SK-N-SH (cell line): Measurements from ENCODE around the gene CLTCL1. TPM values are rescaled to one million over a fixed set of nuclear protein-coding genes. Genes with fewer than 3 reads are reported as not detected.
"Not testable (repeated sequence)": the region's sequence is repeated elsewhere in the genome, so short reads cannot be mapped to it uniquely, and the experiment has no call there.

Source experiments
- CTCF ChIA-PET: fragments of 300-600, 350-600 bp; formaldehyde crosslinking; extraction: SDS; loops from one replicate; lab custom pipeline; 2021; lab: Yijun Ruan, JAX
- POLR2A ChIA-PET: fragments of 350-600 bp; sonication (Branson Sonifier 250); formaldehyde crosslinking; extraction: SDS; loops from one replicate; lab custom pipeline; 2020; ENCODE audit warnings: antibody characterized with exemption, inconsistent platforms; lab: Yijun Ruan, JAX
- DNase-seq: peaks from one replicate; pipeline ENCODE4 v3.0.0; 2012
- H2AFZ ChIP-seq: fragments of 200-600 bp; sonication (generic); 2 replicates; pipeline ENCODE4 v1.8.1; 2016; ENCODE audit warnings: antibody characterized with exemption, mild to moderate bottlenecking, low read depth
- H3F3A ChIP-seq: fragments of 200-600 bp; sonication (generic); replicated peaks from 2 replicates; pipeline ENCODE3; 2016; ENCODE audit warnings: antibody characterized with exemption, mild to moderate bottlenecking; ENCODE audit not compliant: insufficient read depth
- H3K27ac ChIP-seq, 2 experiments: fragments of 200-500 bp in 1 of 2; fragments of 200-600 bp in 1 of 2; sonication (Bioruptor generic) in 1 of 2; sonication (generic), shearing (Covaris generic) in 1 of 2; 2 replicates each; pipeline versions ENCODE4 v1.5.1 to v1.6.1; 2014 to 2016; ENCODE audit warnings: low read depth in 2 of 2, inconsistent platforms in 1 of 2, low read length in 1 of 2, mild to moderate bottlenecking in 1 of 2, mixed read lengths in 1 of 2
- H3K27me3 ChIP-seq: fragments of 200-600 bp; sonication (generic), shearing (Covaris generic); 2 replicates; pipeline ENCODE4 v1.6.1; 2016; ENCODE audit warnings: mixed run types; ENCODE audit not compliant: insufficient read depth
- H3K36me3 ChIP-seq, 2 experiments: fragments of 200-500 bp in 1 of 2; fragments of 200-600 bp in 1 of 2; sonication (Bioruptor generic) in 1 of 2; sonication (generic) in 1 of 2; replicated peaks in 1 of 2; 2 replicates each; pipeline versions ENCODE3 to v1.5.1; 2014 to 2016; ENCODE audit warnings: low read length in 1 of 2, mild to moderate bottlenecking in 1 of 2; ENCODE audit not compliant: insufficient read depth in 2 of 2, control insufficient read depth in 1 of 2
- H3K4me1 ChIP-seq, 2 experiments: fragments of 200-500 bp in 1 of 2; fragments of 200-600 bp in 1 of 2; sonication (Bioruptor generic) in 1 of 2; sonication (generic), shearing (Covaris generic) in 1 of 2; 2 replicates each; pipeline versions ENCODE4 v1.5.1 to v1.6.1; 2014 to 2016; ENCODE audit warnings: low read depth in 1 of 2, low read length in 1 of 2, mixed run types in 1 of 2; ENCODE audit not compliant: insufficient read depth in 2 of 2, control insufficient read depth in 1 of 2
- H3K4me2 ChIP-seq: fragments of 200-600 bp; sonication (generic), shearing (Covaris generic); 2 replicates; pipeline ENCODE4 v1.6.1; 2017; ENCODE audit warnings: mixed run types
- H3K4me3 ChIP-seq, 2 experiments: fragments of 200-500 bp in 1 of 2; fragments of 200-600 bp in 1 of 2; sonication (Bioruptor generic) in 1 of 2; sonication (generic), shearing (Covaris generic) in 1 of 2; 2 replicates each; pipeline versions ENCODE4 v1.5.1 to v1.8.1; 2014 to 2016; ENCODE audit warnings: low read depth in 2 of 2, inconsistent platforms in 1 of 2, low read length in 1 of 2, mild to moderate bottlenecking in 1 of 2, mixed read lengths in 1 of 2, moderate library complexity in 1 of 2
- H3K79me2 ChIP-seq: fragments of 200-600 bp; sonication (generic); 2 replicates; pipeline ENCODE4 v1.8.1; 2017; ENCODE audit warnings: mild to moderate bottlenecking; ENCODE audit not compliant: insufficient read depth
- H3K9ac ChIP-seq: fragments of 200-600 bp; sonication (generic); 2 replicates; pipeline ENCODE4 v1.6.1; 2017; ENCODE audit warnings: mixed run types
- H3K9me2 ChIP-seq: fragments of 200-600 bp; sonication (generic); 2 replicates; pipeline ENCODE4 v1.6.1; 2017; ENCODE audit warnings: mixed run types
- H3K9me3 ChIP-seq: fragments of 200-600 bp; sonication (generic); 2 replicates; pipeline ENCODE4 v1.6.1; 2017; ENCODE audit warnings: mixed run types, mild to moderate bottlenecking, moderate library complexity
- H4K20me1 ChIP-seq: fragments of 200-600 bp; sonication (generic); 2 replicates; pipeline ENCODE4 v1.6.1; 2017; ENCODE audit warnings: mild to moderate bottlenecking, mixed run types; ENCODE audit not compliant: insufficient read depth
- CHD2 ChIP-seq: fragments of 150-350 bp; IDR thresholded peaks from 2 replicates; pipeline ENCODE4 v1.6.1; 2018; ENCODE audit warnings: low read length; ENCODE audit not compliant: partially characterized antibody
- CTCF ChIP-seq: fragments of 200-600 bp; sonication (generic); IDR thresholded peaks from 2 replicates; pipeline ENCODE4 v1.6.1; 2017; ENCODE audit warnings: antibody characterized with exemption, mild to moderate bottlenecking, moderate library complexity
- ELF1 ChIP-seq: IDR thresholded peaks from 2 replicates; pipeline ENCODE4 v1.4.0; 2012
- EP300 ChIP-seq, 2 experiments: IDR thresholded peaks; 2 replicates each; pipeline versions ENCODE4 v1.4.0 to v1.6.1; 2012; ENCODE audit warnings: borderline replicate concordance in 1 of 2, low read depth in 1 of 2, low read length in 1 of 2
- EZH2phosphoT487 ChIP-seq: fragments of 200-600 bp; sonication (generic); IDR thresholded peaks from 2 replicates; pipeline ENCODE4 v1.6.1; 2017; ENCODE audit warnings: low read depth, mixed run types, mild to moderate bottlenecking, antibody characterized with exemption, moderate library complexity, borderline replicate concordance
- GATA2 ChIP-seq: sonication (generic); formaldehyde crosslinking; IDR thresholded peaks from 2 replicates; pipeline ENCODE4 v1.5.0; 2020; ENCODE audit warnings: mild to moderate bottlenecking, missing genetic modification reagents
- JUND ChIP-seq: IDR thresholded peaks from 2 replicates; pipeline ENCODE4 v1.4.0; 2012
- NFIC ChIP-seq: IDR thresholded peaks from 2 replicates; pipeline ENCODE4 v1.4.0; 2012; ENCODE audit warnings: borderline replicate concordance
- NRF1 ChIP-seq: IDR thresholded peaks from 2 replicates; pipeline ENCODE4 v1.6.1; 2012; ENCODE audit warnings: low read depth, mild to moderate bottlenecking, low read length
- RCOR1 ChIP-seq: fragments of 150-350 bp; IDR thresholded peaks from 2 replicates; pipeline ENCODE4 v1.6.1; 2017; ENCODE audit warnings: antibody characterized with exemption, low read length
- REST ChIP-seq: IDR thresholded peaks from 2 replicates; pipeline ENCODE4 v1.6.1; 2012; ENCODE audit warnings: mild to moderate bottlenecking, low read depth, low read length, moderate library complexity
- SMC3 ChIP-seq: IDR thresholded peaks from 2 replicates; pipeline ENCODE4 v1.6.1; 2012; ENCODE audit warnings: low read depth, low read length, improper control_type of control experiment
- TEAD4 ChIP-seq: IDR thresholded peaks from 2 replicates; pipeline ENCODE4 v1.4.0; 2012; ENCODE audit warnings: mild to moderate bottlenecking, borderline replicate concordance; ENCODE audit not compliant: insufficient read depth
- YY1 ChIP-seq: IDR thresholded peaks from 2 replicates; pipeline ENCODE4 v1.4.0; 2012; ENCODE audit warnings: low read depth, mild to moderate bottlenecking
- WGBS: methylation state at CpG from one replicate; pipeline ENCODE4 v1.1.6; 2017; ENCODE audit warnings: low lambda C conversion rate; 5-methylcytosine and 5-hydroxymethylcytosine counted together
- polyA plus RNA-seq, 3 experiments: library from polyadenylated mRNA; depleted of rRNA; stranded (reverse); fragments of >200 nt; gene quantifications; 2 replicates each; pipeline ENCODE4 v1.2.3, GENCODE V29; 2012

Gene CLTCL1
- polyA plus RNA-seq, 1 of the 3 experiments (the other 2 are of a cell fraction): 6.7 TPM

GRCh38 chr22:19331474-19331873, 40.0 kb upstream of the CLTCL1 start:
- H3K9me3 ChIP-seq: 0 out of 2 replicates have a peak, but pooled peaks cover 9% of the 10 kb centered on the region
- no peaks in the 10 kb centered on the region for H3F3A ChIP-seq
- no peak overlapping the region for H3K4me2 ChIP-seq
- ChIA-PET POLR2A (no interaction called here), CTCF (no interaction called here)
- no peaks in the 10 kb centered on the region for H3K4me1 ChIP-seq
- no peaks in the 10 kb centered on the region for H3K79me2 ChIP-seq
- WGBS: 95% methylated on average over 2 of the region's 7 CpGs
- DNase-seq: no peak
- H3K27ac ChIP-seq: no peak overlapping the region
- H3K36me3 ChIP-seq: peaks cover 39 to 50% of the 10 kb centered on the region in 2 experiments
- H3K9ac ChIP-seq: no peak overlapping the region
- H2AFZ ChIP-seq: no peak overlapping the region
- H3K9me2 ChIP-seq: no peaks in the 10 kb centered on the region
- no peaks in the 10 kb centered on the region for H4K20me1 ChIP-seq
- no peak overlapping the region for H3K4me3 ChIP-seq
- TF ChIP-seq JUND (no peak), TEAD4 (no peak), CTCF (no peak), EZH2phosphoT487 (no peak), SMC3 (no peak), NFIC (no peak), REST (no peak), NRF1 (no peak), GATA2 (CRISPR knock-in tag) (no peak), YY1 (no peak), CHD2 (no peak), RCOR1 (no peak), ELF1 (no peak)
- H3K27me3 ChIP-seq: no peaks in the 10 kb centered on the region

GRCh38 chr22:19330865-19331418, 39.4 kb upstream of the CLTCL1 start:
- DNase-seq: no peak
- H3K27me3 ChIP-seq: no peaks in the 10 kb centered on the region
- no peaks in the 10 kb centered on the region for H3K79me2 ChIP-seq
- no peak overlapping the region for H3K27ac ChIP-seq
- ChIA-PET CTCF (no interaction called here), POLR2A (no interaction called here)
- no peaks in the 10 kb centered on the region for H3F3A ChIP-seq
- H4K20me1 ChIP-seq: no peaks in the 10 kb centered on the region
- H3K36me3 ChIP-seq: peaks cover 37 to 46% of the 10 kb centered on the region in 2 experiments
- H2AFZ ChIP-seq: no peak overlapping the region
- no peak for TF ChIP-seq EP300 (IDR thresholded peaks at IDR 0.05; ENCODE audit: borderline replicate concordance in 1 of 2, low read depth in 1 of 2, low read length in 1 of 2)
- no peak overlapping the region for H3K9ac ChIP-seq
- 99% methylated on average over 7 of the region's 13 CpGs for WGBS
- no peak overlapping the region for H3K4me2 ChIP-seq
- no peaks in the 10 kb centered on the region for H3K4me1 ChIP-seq
- 0 out of 2 replicates have a peak, but pooled peaks cover 9% of the 10 kb centered on the region for H3K9me3 ChIP-seq
- no peaks in the 10 kb centered on the region for H3K9me2 ChIP-seq
- no peak overlapping the region for H3K4me3 ChIP-seq

- H4K20me1 ChIP-seq, H3K4me3 ChIP-seq, POLR2A ChIA-PET, H3K79me2 ChIP-seq, H3F3A ChIP-seq, H3K9me3 ChIP-seq, H3K9ac ChIP-seq, H3K4me1 ChIP-seq, DNase-seq, H2AFZ ChIP-seq, CTCF ChIA-PET, H3K9me2 ChIP-seq, H3K4me2 ChIP-seq, H3K27me3 ChIP-seq, H3K27ac ChIP-seq: not testable (repeated sequence)
- WGBS: 100% methylated on average over 5 of the region's 5 CpGs
- H3K36me3 ChIP-seq: peaks cover 32 to 38% of the 10 kb centered on the region in 2 experiments
Observed at GRCh38 chr22:19330205-19330604, 38.7 kb upstream of the CLTCL1 start.
